ENCODE measurements around the gene ITGA11.

The ITGA11 gene

GRCh38 chr15:68303560-68304436, 128.2 kb downstream of the ITGA11 start:
- no peak for DNase-seq

- no peak for DNase-seq
Measured at GRCh38 chr15:68303134-68303533, 128.8 kb downstream of the ITGA11 start.

GRCh38 chr15:68302729-68303128, 129.2 kb downstream of the ITGA11 start:
- DNase-seq, result no peak

DNA sequence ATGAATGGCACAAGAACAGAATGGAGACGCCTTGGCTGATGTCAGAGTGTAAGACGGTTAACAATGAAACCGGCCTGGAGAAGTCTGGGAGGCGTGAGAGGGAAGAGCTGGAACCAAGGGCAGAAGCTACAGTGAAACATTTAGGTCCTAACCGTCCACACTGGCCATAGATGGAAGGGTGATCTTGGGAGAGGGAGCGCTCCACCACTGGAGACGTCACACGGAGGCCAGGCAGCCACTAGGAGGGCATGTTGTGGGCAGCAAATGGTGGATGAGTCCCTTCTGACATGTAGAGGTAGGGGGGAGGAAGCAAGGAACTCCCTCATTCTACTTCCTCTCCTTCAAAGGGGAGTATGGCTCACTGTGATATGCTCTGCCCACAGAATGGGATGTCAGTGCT, 130.7 kb downstream of the ITGA11 start:
- no peak for DNase-seq

- no peak for DNase-seq
Measured at GRCh38 chr15:68300115-68300940, 131.6 kb downstream of the ITGA11 start.

GRCh38 chr15:68299436-68299835, 132.5 kb downstream of the ITGA11 start:
- DNase-seq, result no peak

GRCh38 chr15:68298882-68299381, 133.0 kb downstream of the ITGA11 start:
- DNase-seq, result peak; percentile 51

DNA sequence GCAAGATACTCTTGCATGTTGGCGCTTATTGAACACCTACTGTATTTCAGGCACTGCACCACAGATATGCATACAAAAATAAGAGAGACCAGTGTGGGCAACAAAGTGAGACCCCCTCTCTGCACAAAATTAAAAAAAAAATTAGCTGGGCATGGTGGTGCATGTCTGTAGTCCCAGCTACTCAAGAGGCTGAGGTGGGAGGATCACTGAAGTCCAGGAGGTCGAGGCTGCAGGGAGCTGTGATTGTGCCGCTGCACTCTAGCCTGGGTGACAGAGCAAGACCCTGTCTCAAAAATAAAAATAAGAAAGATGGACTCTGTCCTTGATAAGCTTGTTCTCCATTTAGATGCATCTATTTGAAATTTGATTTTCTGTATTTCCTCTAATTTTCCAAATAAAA, 133.6 kb downstream of the ITGA11 start:
- DNase-seq, result no peak

GRCh38 chr15:68295014-68295805, 136.8 kb downstream of the ITGA11 start:
- DNase-seq, result no peak

DNA sequence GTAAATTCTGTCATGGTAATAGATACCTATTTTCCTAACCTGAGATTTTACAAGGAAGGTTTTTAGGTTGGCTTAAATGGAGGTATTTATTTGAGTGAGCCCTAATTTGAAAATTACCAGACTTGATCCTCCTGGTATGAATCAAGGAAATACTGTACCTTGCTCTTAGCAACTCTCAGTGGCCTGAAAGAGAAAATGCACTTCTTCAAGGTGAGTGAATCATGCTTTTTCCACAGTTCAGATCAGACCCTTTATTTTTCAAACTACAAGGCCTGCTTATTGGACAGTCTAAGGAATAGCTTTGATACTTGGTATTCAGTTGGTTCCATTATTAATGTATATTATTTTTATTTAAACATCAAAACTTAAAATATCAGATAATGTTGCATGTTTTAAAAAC, 139.0 kb downstream of the ITGA11 start:
- DNase-seq, result no peak

- no peak for DNase-seq
Measured at GRCh38 chr15:68292157-68292781, 139.7 kb downstream of the ITGA11 start.

GRCh38 chr15:68290715-68291114, 141.2 kb downstream of the ITGA11 start:
- DNase-seq, result no peak

- no peak for DNase-seq
Measured at GRCh38 chr15:68289621-68290352, 142.2 kb downstream of the ITGA11 start.

DNA sequence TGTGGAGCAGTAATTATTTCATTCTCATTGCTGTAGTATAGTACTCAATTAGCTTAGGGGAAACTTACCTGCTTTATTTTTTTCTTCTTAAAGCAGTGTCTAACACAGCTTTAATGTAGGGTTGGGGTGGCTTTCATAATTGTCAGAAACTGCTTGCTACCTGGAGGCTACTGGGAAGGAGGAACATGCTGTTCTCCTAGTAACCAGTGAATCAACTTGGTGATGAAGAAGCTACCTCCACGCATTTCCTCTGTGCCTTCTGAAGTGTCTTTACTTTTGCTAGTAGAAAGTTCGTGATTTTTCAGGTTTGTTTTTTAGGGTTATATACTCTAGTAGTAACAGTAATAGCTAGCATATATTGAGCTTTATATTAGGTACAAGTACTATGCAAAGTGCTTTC, 142.9 kb downstream of the ITGA11 start:
- DNase-seq, result no peak

DNA sequence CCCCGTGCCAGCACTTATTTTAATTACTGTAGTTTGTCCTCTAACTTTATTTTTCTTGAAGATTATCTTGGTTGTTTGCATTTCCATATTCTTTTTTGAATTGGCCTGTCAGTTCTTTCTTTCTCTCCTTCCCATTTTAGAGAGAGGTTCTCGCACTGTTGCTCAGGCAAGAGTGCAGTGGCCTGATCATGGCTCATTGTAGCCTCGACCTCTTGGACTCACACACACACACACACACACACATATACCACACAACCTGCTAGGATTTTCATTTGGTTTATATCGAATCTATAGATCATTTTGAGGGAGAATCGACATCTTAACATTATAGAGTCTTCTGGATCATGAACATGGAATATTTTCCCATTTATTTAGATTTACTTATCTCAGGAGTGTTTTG, 145.7 kb downstream of the ITGA11 start:
- DNase-seq, result no peak

- DNase-seq, result no peak
Measured at GRCh38 chr15:68285259-68285980, 146.5 kb downstream of the ITGA11 start.

DNA sequence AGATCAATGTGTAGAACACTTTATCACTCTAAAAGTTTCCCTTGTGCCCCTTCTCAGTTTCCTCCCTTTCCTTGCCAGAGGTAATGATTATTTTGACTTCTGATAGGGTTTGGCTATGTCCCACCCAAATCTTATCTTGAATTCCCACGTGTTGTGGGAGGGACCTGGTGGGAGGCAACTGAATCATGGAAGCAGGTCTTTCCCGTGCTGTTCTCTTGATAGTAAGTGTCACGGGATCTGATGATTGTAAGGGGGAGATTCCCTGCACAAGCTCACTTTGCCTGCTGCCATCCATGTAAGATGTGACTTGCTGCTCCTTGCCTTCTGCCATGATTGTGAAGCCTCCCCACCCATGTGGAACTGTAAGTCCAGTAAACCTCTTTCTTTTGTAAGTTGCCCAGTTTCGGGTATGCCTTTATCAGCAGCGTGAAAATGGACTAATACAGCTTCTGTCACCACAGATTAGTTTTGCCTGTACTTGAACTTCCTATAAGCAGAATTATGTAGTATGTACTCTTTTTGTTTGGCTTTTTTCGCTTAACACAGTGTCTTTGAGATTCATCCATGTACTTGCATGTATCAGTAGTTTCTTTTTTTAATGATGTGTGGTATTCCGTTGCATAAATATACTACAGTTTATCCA, 147.2 kb downstream of the ITGA11 start:
- no peak for DNase-seq

DNA sequence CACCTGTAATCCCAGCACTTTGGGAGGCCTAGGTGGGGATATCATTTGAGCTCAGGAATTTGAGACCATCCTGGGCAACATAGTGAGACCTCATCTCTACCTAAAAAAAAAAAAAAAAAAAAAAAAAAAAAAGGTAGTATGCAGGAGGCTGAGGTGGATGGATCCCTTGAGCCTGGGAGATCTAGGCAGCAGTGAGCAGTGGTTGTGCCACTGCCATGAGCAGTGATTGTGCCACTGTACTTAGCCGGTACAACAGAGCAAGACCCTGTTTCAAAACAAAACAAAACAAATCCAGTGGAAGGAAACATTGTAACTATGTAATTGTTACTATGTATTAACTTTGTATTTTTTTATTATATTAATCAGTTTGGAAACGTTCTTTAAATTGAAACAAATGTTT, 148.6 kb downstream of the ITGA11 start:
- no peak for DNase-seq

DNA sequence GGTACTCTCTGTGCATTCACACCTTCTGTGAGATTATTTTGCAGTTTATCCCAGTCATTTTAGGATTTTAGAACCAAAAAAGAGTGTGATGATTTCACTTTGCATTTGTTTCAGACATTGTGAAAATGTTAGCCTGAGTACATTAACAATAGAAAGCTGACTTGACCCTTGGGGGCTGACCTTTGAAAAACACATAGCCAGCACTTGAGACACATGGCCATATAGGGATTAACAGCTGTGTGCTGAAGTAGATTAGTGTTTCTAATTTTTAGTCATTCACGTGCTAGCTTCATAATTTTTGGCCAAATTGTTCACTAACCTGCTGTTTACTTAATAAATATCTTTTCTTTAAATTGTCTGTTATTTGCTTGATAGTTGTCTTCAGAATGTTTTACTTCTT, 151.0 kb downstream of the ITGA11 start:
- DNase-seq, result no peak
